Measurements from ENCODE around the gene SMIM27. TPM values are rescaled to one million over a fixed set of nuclear protein-coding genes. Genes with fewer than 3 reads are reported as not detected.

The SMIM27 gene
- total RNA-seq, 1 donor from 2014 or later = 5.2 TPM

DNA sequence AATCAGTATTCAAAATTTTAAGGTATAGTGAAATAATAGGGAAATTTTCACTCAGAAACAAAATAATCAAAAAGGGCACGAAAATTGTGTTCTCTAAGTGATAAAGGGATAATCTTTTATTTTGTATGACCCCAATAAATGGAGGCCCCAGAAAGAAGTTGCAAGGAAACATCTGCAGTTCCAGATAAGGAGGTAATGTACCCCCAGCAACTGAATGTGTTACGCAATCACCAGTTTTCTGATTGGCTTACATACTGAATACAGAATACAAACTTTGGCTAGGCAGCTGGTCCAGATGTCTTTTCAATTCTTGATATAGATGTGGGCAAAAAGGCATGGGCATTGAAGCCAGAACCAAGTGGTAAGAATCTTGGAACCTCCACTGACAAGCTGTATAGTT, 2.0 kb downstream of the SMIM27 start:
- ATAC-seq (no peak), DNase-seq (ENCODE audit: low spot score) (no peak)

DNA sequence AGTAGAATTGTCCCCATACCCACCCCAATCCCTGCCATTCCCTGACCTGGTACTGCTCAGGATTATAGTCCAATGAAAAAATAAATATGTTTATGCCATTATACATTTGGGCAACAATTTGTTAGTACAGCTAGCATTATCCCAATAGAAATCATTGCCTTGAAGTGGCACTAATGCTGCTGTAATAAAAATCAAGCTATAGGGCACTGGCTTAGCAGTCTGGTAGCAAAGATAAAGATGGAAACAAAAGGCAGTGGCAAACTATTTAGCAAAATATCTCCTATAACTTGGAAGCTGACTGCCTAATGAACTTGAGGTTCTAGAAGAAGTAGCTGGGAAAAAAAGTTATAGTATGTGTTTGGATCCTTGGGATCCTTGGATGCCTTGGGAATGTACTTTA, 2.5 kb downstream of the SMIM27 start:
- ATAC-seq = no peak

DNA sequence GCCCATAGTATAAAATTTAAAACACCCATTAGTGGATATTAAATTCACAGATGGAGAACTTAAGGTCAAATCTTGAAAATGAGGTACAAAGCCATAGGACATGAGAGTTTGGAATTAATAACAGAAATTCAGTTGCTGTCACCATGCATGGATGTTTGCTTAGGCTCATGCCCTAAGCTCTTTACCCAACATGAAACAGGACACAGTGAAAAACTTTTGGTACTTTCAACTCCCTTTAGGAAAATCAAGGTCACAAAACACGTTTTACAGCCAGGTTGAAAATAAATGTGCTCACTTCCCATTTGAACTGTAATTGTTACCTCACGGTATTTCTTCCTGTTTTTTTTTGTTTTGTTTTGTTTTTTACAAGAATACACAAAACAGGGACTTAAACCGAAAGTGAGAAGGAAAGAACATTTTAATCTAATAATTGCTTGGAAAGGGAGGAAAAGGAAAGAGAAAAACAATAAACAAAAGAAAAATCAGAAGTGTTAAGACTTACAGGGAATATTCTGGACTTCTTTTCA, 6.3 kb downstream of the SMIM27 start:
- no peak for DNase-seq (ENCODE audit: low spot score)
- ATAC-seq = peak; percentile 46

More for the DNA sequence above, 2.5 kb downstream of the SMIM27 start:
- DNase-seq (ENCODE audit: low spot score) = no peak

DNA sequence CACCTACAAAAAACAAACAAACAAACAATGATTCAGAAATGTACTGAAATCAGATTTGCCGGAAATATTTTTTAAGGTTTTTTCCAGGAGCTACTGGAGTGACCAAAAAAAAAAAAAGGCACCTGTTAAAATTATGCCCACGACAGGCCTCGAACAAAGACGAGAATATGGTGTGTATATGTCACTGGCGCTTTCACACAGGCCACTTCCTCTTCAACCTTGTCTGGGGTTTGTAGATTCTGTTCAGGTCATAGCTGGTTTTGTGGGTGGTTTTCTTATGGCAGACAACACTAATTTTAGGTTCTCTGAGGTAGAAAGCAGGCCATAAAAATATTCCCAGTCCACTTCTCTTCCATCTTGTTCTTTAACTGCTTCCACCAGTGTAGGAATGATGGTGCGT, 13.8 kb downstream of the SMIM27 start:
- no peak for ATAC-seq
- no peak for DNase-seq (ENCODE audit: low spot score)

DNA sequence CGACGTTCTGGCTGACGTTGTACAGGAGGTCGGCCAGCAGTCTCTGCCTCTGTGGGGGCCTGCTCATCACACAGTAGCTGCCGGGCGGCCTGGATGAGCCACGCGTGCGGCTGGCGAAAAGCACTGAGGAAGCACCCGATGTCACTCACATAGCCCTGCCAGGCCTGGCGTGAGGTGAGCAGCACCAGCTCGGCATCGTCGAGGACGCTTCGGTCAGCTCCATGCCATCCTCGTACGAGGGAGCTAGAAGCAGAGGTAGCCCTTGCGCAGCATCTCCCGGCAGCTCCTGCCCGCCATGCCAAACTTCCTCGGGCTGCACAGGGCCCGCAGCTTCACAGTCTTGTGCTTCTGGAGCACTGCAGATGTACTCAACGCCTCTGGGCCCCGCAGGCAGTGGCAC, 14.6 kb downstream of the SMIM27 start:
- DNase-seq (ENCODE audit: low spot score) = no peak
- no peak for ATAC-seq

DNA sequence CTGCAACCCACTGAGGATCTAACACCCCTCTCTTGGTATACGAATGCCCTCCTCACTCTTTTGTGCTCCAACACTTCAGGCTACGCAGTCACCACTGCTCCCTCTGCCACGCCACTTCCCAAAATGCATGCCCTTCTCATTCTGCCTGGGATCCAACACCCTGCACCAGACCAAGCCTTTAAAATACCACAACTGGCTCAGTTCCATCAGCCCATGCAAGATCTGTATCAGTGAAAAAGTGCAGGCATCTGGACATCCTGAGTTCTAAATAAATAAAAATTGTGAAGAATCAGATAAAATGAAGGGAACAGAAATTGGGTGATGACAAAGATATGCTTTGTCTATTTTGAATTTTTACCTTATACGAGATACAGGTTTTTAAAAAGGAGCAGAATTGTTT, 18.1 kb downstream of the SMIM27 start:
- ATAC-seq (no peak), DNase-seq (ENCODE audit: low spot score) (no peak)

DNA sequence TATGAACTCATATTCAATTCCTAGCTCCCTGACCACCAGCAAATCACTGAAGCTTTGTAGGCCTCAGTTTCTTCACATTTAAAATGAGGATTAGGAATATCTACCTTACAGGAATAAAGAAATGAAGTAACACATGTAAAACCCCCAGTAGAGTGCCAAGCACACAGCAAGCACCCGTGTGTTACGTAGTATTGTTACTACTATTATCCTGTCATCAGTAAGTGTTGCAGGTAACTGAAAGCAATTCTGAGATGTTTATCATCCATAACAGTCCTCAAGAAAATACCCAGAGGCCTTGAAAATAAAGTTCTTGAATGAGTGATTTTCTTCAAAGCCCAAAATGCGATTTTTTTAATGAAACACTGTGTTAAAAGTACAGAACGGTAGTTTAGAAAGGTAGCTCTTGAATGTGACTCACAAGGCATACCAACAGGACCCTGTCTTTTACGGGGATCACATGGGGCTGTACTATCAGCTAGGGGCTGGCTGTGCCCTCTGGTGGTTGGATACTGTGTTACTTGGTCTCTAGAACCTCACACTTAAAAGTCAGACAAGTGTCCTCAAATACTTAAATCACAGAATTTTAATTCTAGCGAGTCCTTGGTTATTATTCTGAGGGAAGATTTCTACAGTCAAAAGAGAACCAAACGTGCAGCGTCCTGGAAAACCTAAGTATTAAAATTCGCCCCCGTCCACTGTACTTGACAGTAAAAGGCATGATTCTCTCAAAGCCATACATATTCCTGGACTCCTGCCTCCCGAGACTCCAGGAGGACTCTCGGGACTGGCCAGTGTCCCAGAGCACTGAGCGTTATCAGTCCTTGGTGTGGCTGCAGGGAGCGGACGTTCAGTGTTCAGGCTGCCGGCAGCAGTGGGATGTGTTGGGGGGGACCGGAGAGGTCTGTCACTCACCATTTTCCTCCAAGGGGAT, 20.1 kb downstream of the SMIM27 start:
- peak; percentile 82 for ATAC-seq
- no peak for DNase-seq (ENCODE audit: low spot score)

DNA sequence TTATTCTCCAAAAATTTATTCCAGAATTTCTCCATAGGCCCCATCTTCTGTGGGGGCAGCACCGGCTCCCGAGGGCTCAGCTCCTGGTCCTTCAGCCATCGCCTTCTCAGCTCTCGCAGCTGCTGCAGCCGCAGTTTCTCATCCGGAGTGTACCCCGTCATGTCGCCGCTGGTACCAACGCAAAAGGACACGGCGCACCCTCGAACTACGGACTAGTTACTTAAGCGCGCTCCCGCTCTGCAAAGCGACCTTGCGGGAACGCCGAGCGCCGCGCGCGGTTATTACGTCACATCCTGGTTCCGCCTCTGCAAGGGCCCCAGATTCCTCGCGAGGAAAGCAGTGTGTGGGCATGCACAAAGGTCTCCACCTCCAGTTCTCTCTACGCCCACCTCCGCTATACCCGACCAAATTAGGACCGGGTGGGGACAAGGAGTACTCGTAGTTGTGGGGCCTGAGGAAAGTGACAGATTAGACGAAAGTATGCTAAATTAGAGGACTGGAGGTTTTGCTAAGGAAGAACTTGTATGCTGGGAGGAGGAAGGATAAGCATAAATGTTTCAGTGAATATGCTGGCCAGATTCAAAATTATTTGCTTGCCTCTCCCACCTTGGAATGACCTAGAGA, 20.9 kb downstream of the SMIM27 start, which contains the start of gene NDUFB6:
TSS of gene NDUFB6 (minus strand) at position 260 of the 624 bp plus-strand sequence. CDS start at position 161, 99 bp downstream.
- ATAC-seq (peak; percentile 97), DNase-seq (ENCODE audit: low spot score) (peak; percentile 95)

DNA sequence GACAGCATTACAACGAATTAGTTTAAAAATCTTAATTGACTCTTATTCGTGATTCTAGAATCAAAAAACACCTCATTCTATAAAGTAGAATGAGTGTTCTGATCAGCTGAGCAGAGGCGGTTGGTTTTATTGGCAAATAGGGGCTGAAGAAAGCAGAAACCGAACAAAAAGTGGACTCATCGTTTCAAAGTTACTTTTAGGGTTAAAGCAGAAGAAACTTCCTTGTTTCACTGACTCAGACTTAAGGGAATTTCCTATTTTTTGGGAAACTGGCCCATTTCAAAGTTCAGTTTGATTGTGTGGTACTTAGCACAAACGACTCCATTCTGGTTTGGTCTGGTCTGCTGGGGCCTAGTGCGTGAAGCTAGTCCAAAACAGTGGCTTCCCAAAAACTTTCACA, 21.7 kb downstream of the SMIM27 start:
- ATAC-seq (no peak), DNase-seq (ENCODE audit: low spot score) (no peak)

DNA sequence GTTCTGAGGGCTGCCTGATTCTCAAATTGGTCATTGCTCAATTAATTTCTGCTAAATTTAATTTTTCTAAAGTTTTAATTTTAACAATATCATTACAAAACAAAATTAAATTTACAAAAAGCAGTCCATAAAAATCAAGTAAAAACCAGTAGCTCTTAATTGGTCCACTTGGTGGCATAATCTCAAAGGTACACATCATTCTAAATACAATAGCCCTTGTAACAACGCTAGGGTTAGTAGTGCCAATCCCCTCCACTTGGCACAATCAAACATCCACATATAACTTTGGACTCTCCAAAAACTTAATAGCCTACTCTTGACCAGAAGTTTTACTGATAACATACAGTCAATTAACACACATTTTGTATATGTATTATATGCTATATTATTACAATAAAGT, 22.7 kb downstream of the SMIM27 start:
- ATAC-seq = no peak
- DNase-seq (ENCODE audit: low spot score) = no peak

DNA sequence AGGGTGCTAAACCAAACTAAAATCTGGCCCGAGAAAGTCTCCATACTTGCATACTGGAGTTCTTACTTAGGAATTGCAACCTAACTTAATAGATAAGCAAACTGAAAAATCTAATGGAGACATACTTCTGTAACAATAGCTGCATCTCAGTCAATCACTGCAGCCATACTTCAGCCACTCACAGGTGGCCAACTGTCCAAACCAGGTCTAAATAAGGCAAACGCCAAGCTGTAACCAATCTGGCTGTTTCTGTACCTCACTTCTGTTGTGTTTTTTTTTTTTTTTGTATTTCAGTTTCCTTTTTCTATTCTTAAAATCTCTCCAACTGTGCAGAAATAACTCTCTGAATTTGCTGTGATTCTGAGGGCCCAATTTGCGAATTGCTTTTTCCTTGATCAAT, 25.2 kb downstream of the SMIM27 start:
- no peak for ATAC-seq
- DNase-seq (ENCODE audit: low spot score) = no peak

DNA sequence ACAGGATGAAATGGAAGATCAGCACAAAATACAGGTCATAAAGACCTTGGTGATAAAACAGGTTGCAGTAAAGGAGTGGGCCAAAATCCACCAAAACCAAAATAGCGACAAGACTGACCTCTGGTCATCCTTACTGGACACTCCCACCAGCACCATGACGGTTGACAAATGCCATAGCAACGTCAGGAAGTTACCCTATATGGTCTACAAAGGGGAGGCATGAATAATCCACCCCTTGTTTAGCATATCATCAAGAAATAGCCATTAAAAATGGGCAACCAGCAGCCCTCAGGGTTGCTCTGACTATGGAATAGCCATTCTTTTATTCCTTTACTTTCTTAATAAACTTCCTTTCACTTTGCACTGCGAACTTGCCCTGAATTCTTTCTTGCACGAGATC, 26.8 kb downstream of the SMIM27 start:
- no peak for ATAC-seq
- no peak for DNase-seq (ENCODE audit: low spot score)

DNA sequence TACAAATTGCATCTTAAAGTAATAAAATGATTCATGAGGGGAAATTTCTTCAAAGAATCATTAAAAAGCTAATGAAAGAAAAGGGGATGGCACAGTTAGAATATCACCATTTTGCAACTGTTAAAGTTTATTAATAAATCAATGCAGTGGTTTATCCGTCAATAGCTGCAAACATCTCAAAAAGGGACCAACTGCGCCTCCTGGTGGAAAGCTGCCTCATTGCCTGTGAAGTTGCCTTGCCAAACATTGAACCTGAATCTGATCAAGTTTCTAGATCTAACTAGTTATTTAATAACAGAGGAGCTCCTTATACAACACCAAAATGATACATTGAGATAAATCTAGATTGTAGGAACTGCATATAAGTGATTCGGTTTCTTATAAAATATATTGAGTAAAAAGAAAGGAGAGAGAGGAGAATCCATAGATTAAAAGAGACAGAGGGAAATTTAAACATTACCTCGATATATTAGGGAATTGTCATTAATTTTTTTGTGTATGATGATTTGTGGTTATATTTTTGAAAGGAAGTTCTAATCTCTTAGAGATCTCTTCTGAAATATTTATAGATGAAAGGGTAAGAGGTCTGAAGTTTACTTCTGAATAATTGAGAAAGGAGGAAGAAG, 27.7 kb downstream of the SMIM27 start:
- ATAC-seq (peak; percentile 93), DNase-seq (ENCODE audit: low spot score) (peak; percentile 75)

DNA sequence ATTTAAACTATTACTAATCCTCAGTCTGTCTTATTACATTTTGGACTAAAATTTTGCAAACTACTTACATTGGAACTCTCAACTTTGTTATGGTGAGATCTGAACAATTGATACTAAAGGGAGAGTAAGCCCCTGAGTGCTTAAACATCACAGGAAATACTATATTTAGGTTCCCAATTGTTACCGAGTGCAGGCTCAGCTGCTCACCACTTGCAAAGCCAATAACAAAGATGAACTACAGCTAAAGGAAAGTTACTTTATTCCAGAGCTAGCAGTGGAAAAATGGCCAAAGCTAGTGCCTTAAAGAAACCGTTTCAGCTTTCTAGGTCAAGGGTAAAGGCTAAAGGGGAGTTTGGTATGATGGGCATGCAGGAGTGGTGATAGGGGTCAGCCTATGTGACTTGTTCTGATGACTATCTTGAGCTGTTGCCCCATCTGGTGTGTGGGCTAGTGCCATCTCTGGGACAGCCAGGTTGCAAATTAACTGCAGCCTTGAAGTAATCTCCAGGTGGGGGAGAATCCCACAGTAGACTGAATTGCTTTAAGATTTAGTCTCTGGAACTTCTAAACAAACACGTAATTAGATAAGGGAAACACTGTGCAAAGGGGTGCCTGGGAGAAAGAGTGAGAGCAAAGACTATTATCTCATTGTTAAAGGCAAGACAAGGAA, 28.6 kb downstream of the SMIM27 start:
- ATAC-seq (no peak), DNase-seq (ENCODE audit: low spot score) (no peak)

DNA sequence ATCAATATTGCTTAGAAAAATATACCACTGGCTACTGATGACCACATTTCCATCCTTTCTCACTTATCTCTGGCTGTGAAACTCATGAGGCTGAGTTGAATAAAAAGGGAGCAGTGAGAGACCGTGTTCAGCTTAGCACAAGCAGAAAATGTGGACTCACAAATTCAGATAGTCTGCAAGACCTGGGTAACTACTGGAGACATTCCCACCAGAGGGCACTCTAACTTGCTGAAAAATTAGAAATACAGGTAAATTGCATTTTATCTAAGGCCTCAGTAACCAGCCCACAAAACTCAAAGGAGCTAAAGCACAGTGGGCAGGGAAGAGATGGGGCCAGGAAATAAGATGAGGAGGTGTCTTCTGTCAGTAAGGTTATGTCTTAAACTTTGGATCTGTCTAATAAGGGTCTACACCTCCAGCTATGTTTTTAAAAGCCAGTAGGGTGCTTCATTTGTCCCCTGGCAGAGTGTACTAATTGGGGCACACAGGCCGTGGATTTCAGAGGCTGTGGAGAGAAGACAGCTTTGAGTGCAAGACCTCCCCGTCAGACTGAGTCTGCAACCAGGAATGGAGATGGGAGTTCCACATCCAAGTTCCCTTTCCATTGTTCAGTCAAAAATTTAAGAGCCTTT, 29.5 kb downstream of the SMIM27 start:
- peak; percentile 88 for ATAC-seq
- DNase-seq (ENCODE audit: low spot score) = no peak

DNA sequence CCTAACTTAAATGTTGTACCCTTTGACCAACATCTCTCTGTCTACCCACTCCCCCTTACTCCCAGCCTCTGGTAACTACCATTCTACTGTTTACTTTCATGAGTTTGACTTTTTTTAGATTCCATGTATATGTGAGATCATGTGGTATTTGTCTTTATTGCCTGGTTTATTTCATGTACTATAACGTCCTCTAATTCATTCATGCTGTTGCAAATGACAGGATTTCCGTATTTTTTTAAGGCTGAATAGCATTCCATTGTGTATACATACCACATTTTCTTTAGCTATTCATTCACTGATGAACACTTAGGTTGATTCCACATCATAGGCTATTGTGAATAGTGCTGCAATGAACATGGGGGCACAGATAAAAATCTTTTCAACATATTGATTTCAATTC, 32.7 kb downstream of the SMIM27 start:
- ATAC-seq (no peak), DNase-seq (ENCODE audit: low spot score) (no peak)

DNA sequence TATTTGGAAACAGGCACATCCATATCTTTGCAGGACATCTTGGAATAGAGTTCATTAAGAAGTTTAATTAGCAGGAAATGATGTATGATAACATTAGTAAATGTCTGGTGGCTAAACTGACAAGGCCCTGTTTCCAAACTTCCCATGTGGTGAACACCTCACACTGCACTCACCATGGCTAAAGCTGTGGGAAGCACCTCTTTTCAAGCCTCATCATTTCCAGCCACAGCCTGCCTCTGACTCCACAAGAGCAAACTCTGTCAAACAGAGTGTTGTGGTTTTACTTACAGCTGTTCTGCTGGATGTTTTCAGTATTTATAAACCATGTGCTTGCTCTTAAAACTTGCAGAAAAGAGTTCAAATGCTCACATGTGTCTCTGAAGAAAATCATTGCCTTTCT, 35.8 kb downstream of the SMIM27 start:
- no peak for ATAC-seq
- no peak for DNase-seq (ENCODE audit: low spot score)

DNA sequence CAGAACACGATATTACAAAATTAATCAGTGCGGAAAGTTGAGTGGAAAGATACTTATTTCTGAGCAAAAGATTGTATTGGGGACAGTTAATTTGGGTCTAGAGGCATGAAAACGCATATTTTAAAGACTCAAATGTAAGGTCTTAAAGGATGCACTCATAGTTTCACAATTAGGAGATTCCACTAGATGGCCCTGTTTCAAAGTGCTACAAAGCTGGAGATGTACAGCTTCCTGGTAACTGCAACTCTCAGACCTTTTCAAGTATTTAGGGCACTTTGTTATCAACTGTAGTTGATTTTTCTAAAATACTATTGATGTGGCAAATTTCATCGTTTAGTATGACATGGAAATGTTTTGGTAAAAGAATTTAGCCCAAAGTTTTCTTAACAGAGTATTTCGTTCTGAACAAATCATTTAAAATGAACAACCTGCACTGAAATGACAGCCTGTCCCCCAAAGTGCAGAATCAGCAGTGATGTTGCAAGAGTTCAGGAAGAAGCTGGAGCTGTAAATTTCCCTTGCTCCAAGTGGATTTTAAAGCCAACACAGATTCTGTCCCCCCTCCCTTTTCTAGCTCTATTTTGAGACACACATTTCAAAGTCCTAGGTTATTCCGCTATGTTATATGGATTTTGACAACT, 37.1 kb downstream of the SMIM27 start:
- ATAC-seq (peak; percentile 95), DNase-seq (ENCODE audit: low spot score) (no peak)

DNA sequence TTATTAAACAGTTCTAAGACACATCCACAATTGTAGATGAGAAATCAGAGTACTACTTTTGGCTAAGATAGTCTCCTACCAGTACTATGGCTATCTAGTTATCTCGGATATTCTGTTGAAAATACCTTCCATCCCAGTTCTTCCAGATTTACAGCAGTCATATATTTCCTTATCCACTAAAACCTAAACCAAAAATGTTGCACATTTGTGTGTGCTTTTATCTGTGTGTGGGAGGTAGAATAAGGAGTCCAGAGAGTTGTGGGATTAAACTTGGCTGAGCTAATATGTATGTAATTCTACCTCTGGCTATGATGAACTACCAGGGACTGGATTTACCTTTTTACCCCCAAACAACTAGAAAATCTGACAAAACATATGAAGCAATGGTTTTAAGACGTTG, 38.3 kb downstream of the SMIM27 start:
- no peak for DNase-seq (ENCODE audit: low spot score)

DNA sequence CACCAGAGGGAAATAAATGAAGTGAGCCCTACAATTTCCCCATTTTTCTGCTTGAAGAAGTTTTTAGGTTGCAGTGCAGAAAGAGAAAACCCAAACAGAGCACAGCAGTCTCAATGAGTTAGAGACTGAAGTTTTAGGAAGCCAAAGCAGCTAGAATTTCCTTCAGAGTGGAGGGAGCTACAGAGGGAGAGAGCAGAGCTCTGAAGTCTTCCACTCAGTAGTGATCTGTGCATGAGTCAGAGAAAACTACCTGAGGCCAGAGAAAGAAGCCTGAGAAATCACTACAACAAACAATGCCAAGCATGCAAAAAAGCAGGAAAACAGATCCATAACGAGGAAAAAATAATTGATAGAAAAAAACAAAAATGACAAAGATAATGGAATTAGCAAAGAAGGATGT, 38.8 kb downstream of the SMIM27 start:
- DNase-seq (ENCODE audit: low spot score) (no peak), ATAC-seq (no peak)

More for the DNA sequence above, 38.3 kb downstream of the SMIM27 start:
- no peak for ATAC-seq
